Prostate gland (tissue), 2 donors: Measurements from ENCODE around the gene POLR3C. TPM values are rescaled to one million over a fixed set of nuclear protein-coding genes. Genes with fewer than 3 reads are reported as not detected.
A peak's percentile ranks its signal among the peaks of the same experiment; 100 is the strongest.
"Not testable (repeated sequence)": the region's sequence is repeated elsewhere in the genome, so short reads cannot be mapped to it uniquely, and the experiment has no call there.

Source experiments
- DNase-seq: peaks from one replicate; pipeline ENCODE4 v3.0.0-alpha.2; 2019; ENCODE audit warnings: low spot score
- H3K27ac ChIP-seq, 2 donors: fragments of 200-600 bp; sonication (generic); 2 replicates each; pipeline ENCODE4 v1.5.1; 2017 to 2019
- H3K27me3 ChIP-seq: fragments of 200-600 bp; sonication (generic); replicated peaks from 2 replicates; pipeline ENCODE4 v1.5.1; 2019; ENCODE audit not compliant: insufficient read depth
- H3K36me3 ChIP-seq, 2 donors: fragments of 200-600 bp; sonication (generic); 1 replicate in 1 of 2; 2 replicates in 1 of 2; pipeline versions ENCODE4 v1.5.1 to v1.8.1; 2017 to 2019
- H3K4me1 ChIP-seq: fragments of 200-600 bp; sonication (generic); replicated peaks from 2 replicates; pipeline ENCODE4 v1.5.1; 2019
- H3K4me3 ChIP-seq, 2 donors: fragments of 200-600 bp; sonication (generic); 2 replicates each; pipeline ENCODE4 v1.5.1; 2017 to 2019
- H3K9me3 ChIP-seq: fragments of 200-600 bp; sonication (generic); 2 replicates; pipeline ENCODE4 v1.5.1; 2017
- CTCF ChIP-seq, 4 experiments: fragments of 200-600 bp in 2 of 4; fragments of 450-650 bp in 2 of 4; sonication (generic) in 2 of 4; IDR thresholded peaks; 1 replicate in 3 of 4; 2 replicates in 1 of 4; pipeline ENCODE4 v1.5.1; 2016 to 2019; ENCODE audit warnings: antibody characterized with exemption in 4 of 4, mild to moderate bottlenecking in 2 of 4, moderate library complexity in 2 of 4
- POLR2A ChIP-seq: fragments of 450-650 bp; IDR thresholded peaks from one replicate; pipeline ENCODE4 v1.6.1; 2016; ENCODE audit warnings: antibody characterized with exemption, mild to moderate bottlenecking
- POLR2AphosphoS5 ChIP-seq: sonication (generic); formaldehyde crosslinking; IDR thresholded peaks from one replicate; pipeline ENCODE4 v1.6.1; 2017; ENCODE audit warnings: antibody characterized with exemption
- WGBS: methylation state at CpG from one replicate; pipeline ENCODE4 v1.1.5; 2018; 5-methylcytosine and 5-hydroxymethylcytosine counted together
- intact Hi-C: fragments of 100-400 bp; cut with DNase I; formaldehyde crosslinking; loops from one replicate; pipeline ENCODE4 v1.14.2; 2022
- total RNA-seq, 2 donors: library from RNA; depleted of rRNA; stranded (reverse); fragments of >200 nt; gene quantifications; one replicate each; pipeline ENCODE4 v1.1.0, GENCODE V29; 2016

POLR3C gene
- total RNA-seq, 2 donors from 2014 or later: 22.5 to 48.0 TPM

- H3K9me3 ChIP-seq, H3K4me3 ChIP-seq, H3K4me1 ChIP-seq, DNase-seq, H3K36me3 ChIP-seq, H3K27me3 ChIP-seq, H3K27ac ChIP-seq: not testable (repeated sequence)
- WGBS: no CpG with 5 or more reads among the region's 16 CpGs
- intact Hi-C loops: loop anchor here (10.0 kb wide), 1 partner anchor 68 kb away; no protein-coding TSS in a partner anchor
Observed at GRCh38 chr1:145822779-145823331, 1.1 kb upstream of the POLR3C start.

GRCh38 chr1:145824499-145824842, 471 bp downstream of the POLR3C start:
- WGBS: under 1% methylated on average over 7 of the region's 7 CpGs
- peak overlapping the region; percentile 72 to 85 for H3K4me3 ChIP-seq
- H3K36me3 ChIP-seq: peaks cover 4 to 8% of the 10 kb centered on the region in 2 donors
- DNase-seq: no peak
- intact Hi-C loops: loop anchor here (10.0 kb wide), 1 partner anchor 70 kb away; no protein-coding TSS in a partner anchor
- no peaks in the 10 kb centered on the region for H3K9me3 ChIP-seq
- H3K4me1 ChIP-seq: peaks cover 3% of the 10 kb centered on the region
- TF ChIP-seq POLR2AphosphoS5 (no peak), POLR2A (no peak), CTCF (IDR thresholded peaks at IDR 0.05) (no peak)
- H3K27me3 ChIP-seq: no peaks in the 10 kb centered on the region
- peak overlapping the region; percentile 92 to 94 for H3K27ac ChIP-seq

- Histone ChIP-seq H3K27me3 (no peaks in the 10 kb centered on the region), H3K4me1 (peaks cover 3% of the 10 kb centered on the region), H3K4me3 (no peak overlapping the region), H3K27ac (no peak overlapping the region), H3K9me3 (no peaks in the 10 kb centered on the region), H3K36me3 (peaks cover 8% of the 10 kb centered on the region in 2 donors)
- WGBS: 87% methylated on average over 2 of the region's 2 CpGs
- DNase-seq: no peak
- intact Hi-C loops: loop anchor here (10.0 kb wide), 1 partner anchor 71 kb away; no protein-coding TSS in a partner anchor
- no peak for TF ChIP-seq POLR2AphosphoS5
- no peak for TF ChIP-seq POLR2A
- no peak for TF ChIP-seq CTCF (IDR thresholded peaks at IDR 0.05)
Observed at GRCh38 chr1:145826030-145826429, 2.0 kb downstream of the POLR3C start.

- Histone ChIP-seq H3K27me3 (no peaks in the 10 kb centered on the region), H3K27ac (no peak overlapping the region), H3K4me3 (no peak overlapping the region), H3K9me3 (no peaks in the 10 kb centered on the region), H3K36me3 (peaks cover 8 to 12% of the 10 kb centered on the region in 2 donors), H3K4me1 (peaks cover 3% of the 10 kb centered on the region)
- no peak for DNase-seq
- TF ChIP-seq POLR2A (no peak), CTCF (IDR thresholded peaks at IDR 0.05) (no peak), POLR2AphosphoS5 (no peak)
- intact Hi-C loops: loop anchor here (10.0 kb wide), 1 partner anchor 73 kb away; no protein-coding TSS in a partner anchor
Observed at GRCh38 chr1:145827966-145828365, 4.0 kb downstream of the POLR3C start.

- intact Hi-C loops: loop anchor here (10.0 kb wide), 1 partner anchor 74 kb away; no protein-coding TSS in a partner anchor
- Histone ChIP-seq H3K4me1 (peaks cover 3% of the 10 kb centered on the region), H3K36me3 (peaks cover 8 to 15% of the 10 kb centered on the region in 2 donors)
Observed at GRCh38 chr1:145828367-145829026, 4.5 kb downstream of the POLR3C start.

GRCh38 chr1:145830810-145831209, 6.8 kb downstream of the POLR3C start:
- WGBS: 94% methylated on average over 2 of the region's 2 CpGs
- H3K9me3 ChIP-seq, H3K27ac ChIP-seq, H3K4me1 ChIP-seq, DNase-seq, H3K27me3 ChIP-seq, H3K4me3 ChIP-seq, intact Hi-C loops: not testable (repeated sequence)
- H3K36me3 ChIP-seq: peaks cover 8 to 15% of the 10 kb centered on the region in 2 donors

More at GRCh38 chr1:145828367-145829026, 4.5 kb downstream of the POLR3C start:
- Histone ChIP-seq H3K27me3 (no peaks in the 10 kb centered on the region), H3K4me3 (no peak overlapping the region), H3K27ac (no peak overlapping the region), H3K9me3 (no peaks in the 10 kb centered on the region)
- TF ChIP-seq CTCF (IDR thresholded peaks at IDR 0.05): no peak
- no peak for DNase-seq
